Daoy (cell line): ENCODE data around the gene CLSTN2. TPM values are rescaled to one million over a fixed set of nuclear protein-coding genes. Genes with fewer than 3 reads are reported as not detected.

Experiments used
- DNase-seq: peaks from one replicate; pipeline ENCODE4 v3.0.0-alpha.2; 2015; ENCODE audit warnings: low read depth
- total RNA-seq: library from RNA; depleted of rRNA; stranded (reverse); fragments of >200 nt; shearing (Covaris generic); gene quantifications from 2 replicates; pipeline ENCODE4 v1.2.3, GENCODE V29; 2014

CLSTN2 gene
- total RNA-seq, 1 experiment from 2014 or later, result 0.91 TPM

DNA sequence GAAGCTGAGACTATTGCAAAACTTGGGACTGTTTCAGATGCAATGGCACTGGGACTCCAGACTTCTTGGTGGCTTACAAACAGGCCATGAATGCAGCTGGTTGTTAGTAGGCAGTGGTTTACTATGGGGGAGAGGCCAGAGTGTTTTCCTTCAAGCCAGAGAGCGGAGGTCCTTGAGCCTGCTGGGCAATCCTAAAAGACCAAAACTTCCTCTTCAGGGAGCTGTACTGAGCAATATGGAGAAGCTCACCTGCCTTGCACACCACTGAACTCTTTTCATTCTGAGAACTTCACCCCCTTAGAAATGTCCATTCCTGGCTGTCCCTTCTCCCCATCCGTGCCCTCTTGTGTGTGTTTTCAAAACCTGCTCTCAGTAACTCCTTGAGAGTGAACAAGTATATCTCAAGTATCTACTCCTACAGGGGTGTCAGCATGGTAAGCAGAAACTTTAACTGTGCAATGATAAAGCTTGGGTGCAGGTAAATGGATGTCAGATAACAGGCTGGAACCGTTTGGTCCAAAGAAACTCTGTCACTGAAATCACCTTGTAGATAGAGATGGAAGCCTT is 213.9 kb downstream of the CLSTN2 start:
- no peak for DNase-seq

DNA sequence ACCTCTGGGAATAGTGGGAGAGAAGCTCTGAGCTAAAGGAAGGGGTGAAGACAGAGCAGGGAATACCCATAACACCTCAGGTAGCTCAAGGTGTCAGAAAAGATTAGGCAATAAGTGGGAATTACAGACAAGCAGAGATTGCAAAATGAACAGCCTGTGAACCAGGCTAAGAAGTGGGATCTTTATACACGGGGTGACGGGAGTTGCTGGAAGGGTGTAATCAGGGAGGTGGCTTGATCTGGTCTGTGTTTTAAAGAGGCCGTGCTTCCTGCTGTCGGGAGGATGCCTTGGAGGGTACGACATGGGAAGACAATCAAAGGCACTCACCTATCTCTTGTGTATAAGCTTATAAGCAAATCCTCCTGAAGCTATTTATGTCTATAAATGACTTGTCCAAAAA is 216.3 kb downstream of the CLSTN2 start:
- no peak for DNase-seq

DNA sequence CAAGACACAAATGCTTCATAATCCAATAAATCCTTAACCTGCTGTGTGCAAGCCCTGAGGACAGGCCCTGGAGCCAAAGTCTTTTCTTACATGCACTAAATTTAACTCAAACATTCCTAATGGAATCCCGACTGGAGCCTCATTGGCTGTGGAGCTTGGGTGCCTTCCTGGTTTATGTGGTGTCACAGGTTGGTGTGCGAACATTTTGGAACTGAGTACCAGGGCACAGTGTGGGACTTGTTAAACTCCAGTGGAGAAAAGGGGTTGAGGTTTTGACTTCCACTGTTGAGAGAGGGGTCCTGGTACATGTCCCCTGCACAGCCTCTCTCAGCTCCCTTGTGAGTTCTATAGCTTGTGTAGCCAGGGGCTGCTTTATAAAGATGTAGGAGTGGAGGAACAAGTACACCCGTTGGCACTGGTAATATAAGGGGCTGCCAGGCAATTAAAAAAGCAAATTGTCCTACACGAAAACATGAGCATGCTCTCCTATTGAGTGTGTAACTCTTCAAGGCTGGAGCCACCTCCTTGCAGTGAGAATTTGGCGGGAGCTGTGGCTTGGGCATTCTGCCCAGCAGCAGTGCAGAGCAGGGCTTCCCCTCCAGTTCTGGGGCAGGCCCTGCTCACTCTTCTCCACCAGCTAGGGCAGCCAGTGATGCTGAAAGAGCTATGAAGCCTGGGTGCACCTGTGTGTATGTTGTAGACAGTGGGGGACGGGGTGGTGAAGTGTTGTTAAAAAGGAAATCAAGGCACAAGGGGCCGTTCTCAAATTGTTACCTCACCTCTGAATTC is 218.1 kb downstream of the CLSTN2 start:
- DNase-seq, result no peak

DNA sequence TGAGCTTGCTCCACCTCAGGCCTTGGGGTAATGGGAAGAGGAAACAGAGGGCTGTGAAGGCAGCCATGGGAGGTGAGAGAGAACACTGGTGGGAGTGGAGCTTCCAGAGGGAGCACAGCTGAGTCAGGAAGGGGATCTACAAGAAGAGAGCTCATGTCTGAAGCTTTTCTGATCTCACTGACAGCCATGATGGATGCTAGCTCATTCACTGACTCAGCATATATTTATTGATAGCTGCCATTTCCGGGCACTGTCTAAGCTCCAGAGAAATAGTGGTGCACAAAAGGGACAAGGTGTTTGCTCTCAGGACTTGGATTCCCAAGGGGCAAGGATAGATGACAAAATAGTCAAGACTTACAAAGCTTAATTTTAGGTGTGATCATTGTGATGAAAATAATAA is 218.8 kb downstream of the CLSTN2 start:
- DNase-seq, result no peak

- DNase-seq, result no peak
Measured at GRCh38 chr3:140157161-140157560, 222.2 kb downstream of the CLSTN2 start.

GRCh38 chr3:140159646-140160045 is 224.7 kb downstream of the CLSTN2 start:
- no peak for DNase-seq

DNA sequence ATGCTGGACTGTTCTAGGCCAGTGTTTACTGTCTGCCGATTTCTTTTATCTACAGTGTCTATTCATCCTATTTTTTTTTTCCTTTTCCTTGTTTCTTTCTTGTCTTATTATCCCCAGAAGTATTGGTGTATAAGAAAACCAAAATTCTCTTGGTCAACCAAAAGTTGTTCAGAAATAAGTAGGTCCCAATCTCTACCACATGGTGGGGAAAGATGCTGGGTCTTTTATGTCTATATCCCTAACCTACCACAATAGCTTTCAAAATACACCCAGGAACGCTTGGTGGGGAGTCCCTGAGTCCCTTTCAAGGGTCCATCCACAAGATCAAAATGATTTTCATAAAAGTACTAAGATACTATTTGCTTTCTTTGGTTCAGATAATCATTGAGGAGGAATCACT is 225.6 kb downstream of the CLSTN2 start:
- DNase-seq, result no peak

DNA sequence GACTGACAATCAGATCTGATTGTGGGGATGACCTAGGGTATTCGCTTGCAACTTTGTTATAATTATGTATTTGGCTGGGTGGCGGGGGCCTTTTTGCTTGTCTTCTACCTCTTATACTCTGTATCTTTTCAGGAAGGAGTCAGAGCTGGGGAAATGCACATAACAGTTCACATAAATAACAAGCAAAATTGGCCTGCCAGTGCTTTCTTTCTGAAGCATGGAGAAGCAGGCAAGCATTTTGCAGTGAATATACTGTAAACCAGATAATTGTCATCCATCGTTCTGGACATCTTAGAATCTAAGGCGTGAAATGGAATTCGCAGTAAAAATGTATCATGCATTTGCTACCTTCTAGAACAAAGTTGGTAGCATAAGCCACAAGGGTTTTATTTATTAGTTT is 227.6 kb downstream of the CLSTN2 start:
- DNase-seq, result no peak

DNA sequence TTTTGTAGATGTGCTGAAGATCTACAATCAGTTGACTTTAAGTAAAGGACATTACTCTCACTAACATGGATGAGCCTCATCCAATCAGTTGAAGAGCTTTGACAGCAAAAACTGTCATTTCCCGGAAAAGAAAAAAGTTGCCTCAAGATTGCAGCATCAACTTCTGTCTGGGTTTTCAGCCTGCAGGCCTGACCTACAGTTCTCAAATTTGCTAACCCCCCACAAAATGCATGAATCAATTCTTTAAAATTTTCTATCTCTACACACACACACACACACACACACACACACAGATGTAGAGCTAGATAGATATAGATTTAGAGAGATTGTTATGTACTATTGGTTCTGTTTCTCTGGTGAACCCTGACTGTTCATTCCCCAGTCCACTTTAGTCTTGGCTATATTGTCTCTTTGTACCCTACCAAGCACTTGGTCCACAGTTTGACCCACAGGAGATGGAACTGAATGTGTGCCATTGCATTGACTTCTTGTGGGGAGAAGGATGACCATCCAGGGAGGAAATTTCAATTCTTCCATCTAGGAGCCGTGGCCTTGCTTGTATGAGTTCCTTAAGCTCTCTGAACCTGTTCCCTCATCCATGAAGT is 228.3 kb downstream of the CLSTN2 start:
- DNase-seq, result no peak

- DNase-seq, result no peak
Measured at GRCh38 chr3:140164156-140164555, 229.2 kb downstream of the CLSTN2 start.

DNA sequence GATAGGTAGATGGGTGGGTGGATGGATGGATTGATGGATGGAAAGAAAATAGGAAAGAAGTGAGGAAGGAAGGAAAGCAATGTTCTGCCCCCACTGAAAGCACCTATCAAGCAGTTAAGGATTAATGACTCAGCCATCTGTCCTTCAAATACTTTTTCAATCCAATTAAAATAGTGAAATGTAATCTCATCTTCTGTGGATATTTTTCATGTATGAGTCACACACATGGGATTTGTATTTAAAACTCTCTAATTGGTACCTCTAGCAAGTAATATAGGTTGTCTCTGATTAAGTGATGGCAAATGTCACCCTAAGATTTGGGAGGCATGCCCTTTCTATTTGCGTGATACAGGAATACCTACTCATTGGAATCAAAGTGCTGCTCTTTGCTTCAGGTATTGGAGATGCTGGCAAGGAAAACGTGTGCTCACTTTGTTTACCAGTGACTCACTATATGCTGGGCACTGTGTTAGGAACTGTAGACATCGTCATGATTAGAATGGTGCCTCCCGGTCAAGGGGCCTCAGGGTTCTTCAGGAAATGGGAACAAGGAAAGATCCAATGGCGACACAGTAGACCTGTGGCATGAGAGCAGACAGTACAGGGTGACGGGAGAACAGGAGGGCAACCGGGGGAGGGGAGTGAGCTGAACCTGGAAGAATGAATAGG is 230.1 kb downstream of the CLSTN2 start:
- DNase-seq, result peak; percentile 55

- no peak for DNase-seq
Measured at GRCh38 chr3:140165781-140166180, 230.8 kb downstream of the CLSTN2 start.

DNA sequence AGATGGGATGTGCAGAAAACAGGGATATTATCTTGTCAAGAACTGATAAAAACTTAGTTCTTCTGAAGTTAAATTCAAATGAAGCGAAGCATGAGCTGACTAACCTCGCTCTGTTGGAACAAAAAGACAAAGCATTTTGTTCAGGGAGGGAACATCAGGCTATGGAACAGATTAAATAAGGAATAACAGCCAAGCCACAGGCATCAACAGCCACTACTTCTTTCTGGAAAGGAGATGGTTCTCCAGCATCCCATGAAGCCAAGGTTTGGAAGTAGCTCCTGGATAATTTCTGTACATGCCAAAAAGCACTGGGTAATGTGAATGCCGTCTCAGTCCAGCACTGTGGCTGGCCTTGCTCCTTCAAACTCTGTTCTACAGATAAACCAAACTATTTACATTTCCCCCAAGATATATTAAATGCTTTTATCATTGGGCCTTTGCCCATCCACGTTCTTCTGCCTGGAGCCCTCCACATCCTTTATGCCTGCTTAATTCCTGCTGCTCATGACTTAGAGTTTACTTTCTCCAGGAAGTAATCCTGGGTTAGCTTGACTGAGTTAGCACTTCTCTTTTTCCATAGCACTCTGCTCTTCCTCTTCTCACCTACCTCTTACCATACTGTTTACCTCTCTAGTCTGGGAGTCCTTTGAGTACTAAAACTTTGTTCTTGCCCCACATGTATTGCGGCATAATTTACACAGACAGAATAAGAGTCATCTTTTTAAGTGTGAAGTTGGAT is 232.0 kb downstream of the CLSTN2 start:
- DNase-seq, result no peak

DNA sequence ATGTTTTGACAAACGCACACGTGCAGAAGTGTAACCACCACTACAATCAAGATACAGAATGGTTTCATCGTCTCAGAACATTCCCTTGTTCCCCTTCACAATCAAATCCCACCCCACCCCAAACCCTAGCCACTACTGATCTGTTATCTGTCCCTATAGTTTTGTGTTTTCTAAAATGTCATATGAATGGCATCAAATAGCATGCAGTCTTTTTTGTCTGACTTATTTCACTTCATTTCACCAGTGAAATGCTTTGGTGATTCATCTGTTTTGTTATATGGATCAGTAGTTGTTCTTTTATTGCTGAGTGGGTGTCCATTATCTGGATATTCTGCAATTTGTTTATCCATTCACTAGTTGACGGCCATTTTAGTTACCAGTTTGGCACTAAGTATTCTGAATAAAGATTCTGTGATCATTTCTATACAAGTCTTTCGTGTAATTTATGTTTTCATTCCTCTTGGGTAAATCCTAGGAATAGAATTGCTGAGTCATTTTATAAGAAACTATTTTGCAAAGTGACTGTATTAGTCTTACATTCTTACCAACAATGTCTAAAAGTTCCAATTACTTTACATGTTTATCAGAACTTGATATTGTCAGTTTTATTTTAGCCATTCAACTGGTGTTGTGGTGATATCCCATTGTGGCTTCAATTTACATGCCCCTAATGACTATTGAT is 232.8 kb downstream of the CLSTN2 start:
- no peak for DNase-seq

GRCh38 chr3:140170612-140171011 is 235.6 kb downstream of the CLSTN2 start:
- no peak for DNase-seq

GRCh38 chr3:140176526-140176925 is 241.5 kb downstream of the CLSTN2 start:
- peak; percentile 53 for DNase-seq

DNA sequence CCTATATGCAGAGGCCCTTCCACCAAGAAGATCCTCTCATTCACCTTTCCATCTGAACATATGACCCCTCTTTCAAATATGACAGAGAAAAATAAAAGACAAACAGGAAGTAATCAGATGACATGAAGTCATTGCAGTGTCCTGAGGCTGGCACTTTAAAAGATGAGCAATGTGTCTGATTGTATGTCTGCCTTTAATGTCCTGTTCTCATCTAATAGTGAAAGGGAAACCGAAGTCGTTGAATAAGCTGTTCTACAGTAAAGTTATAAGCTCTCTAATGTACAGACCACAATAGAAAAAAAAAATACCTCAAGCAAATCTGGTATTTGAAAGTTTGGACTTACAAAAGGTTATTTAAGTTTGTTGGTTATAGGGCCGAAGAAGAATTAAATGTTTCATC is 243.0 kb downstream of the CLSTN2 start:
- no peak for DNase-seq

GRCh38 chr3:140178482-140178881 is 243.5 kb downstream of the CLSTN2 start:
- no peak for DNase-seq

- no peak for DNase-seq
Measured at GRCh38 chr3:140180603-140181002, 245.6 kb downstream of the CLSTN2 start.

DNA sequence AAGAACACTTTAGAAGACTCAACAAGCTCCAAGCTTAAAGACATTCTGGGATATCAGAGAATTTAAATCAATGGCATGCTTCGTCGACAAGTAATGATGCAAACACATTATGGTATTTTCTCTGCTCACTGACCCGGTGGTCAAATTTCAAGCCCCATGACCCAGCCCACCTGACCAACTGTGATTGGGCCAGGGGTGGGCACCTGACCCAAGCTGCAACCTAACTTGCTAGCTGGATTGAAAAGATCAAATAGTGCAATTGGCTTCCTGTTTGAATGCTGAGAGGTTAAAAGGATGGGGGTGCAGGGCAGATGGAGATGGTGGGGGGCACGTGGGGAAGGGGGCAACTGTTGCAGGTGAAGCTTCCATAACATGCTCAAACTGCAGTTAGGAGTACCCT is 250.4 kb downstream of the CLSTN2 start:
- no peak for DNase-seq

- peak; percentile 74 for DNase-seq
Measured at GRCh38 chr3:140186421-140186920, 251.5 kb downstream of the CLSTN2 start.
